Adipose tissue (tissue), 3 donors: ENCODE results near the gene GMDS. TPM values are rescaled to one million over a fixed set of nuclear protein-coding genes. Genes with fewer than 3 reads are reported as not detected.

Experiments used
- H3K27ac ChIP-seq: one replicate; pipeline ENCODE4 v1.5.1; 2013; ENCODE audit warnings: low read depth, low read length
- WGBS, 3 donors: extraction: QIAGEN DNeasy Blood & Tissue Kit; methylation state at CpG; one replicate each; pipeline ENCODE4 v1.1.7; 2013; 5-methylcytosine and 5-hydroxymethylcytosine counted together
- polyA plus RNA-seq, 3 donors: library from polyadenylated mRNA; stranded (reverse); fragments of 200-250 nt; gene quantifications; one replicate each; pipeline ENCODE4 v1.2.3, GENCODE V29; 2013
- donor health status: healthy with polysubstance abuse.
- donor health status: Bipolar disorder and iron deficiency.
- donor health status: healthy.

GMDS gene
- polyA plus RNA-seq, 3 donors: 13.6 to 21.4 (median 14.9) TPM

GRCh38 chr6:1802491-1803395 lies 442.7 kb downstream of the GMDS start:
- WGBS, 3 donors: 41 to 80% (median 72%) methylated on average over 17 of the region's 17 CpGs
- H3K27ac ChIP-seq: no peak overlapping the region

- no peak overlapping the region for H3K27ac ChIP-seq
- WGBS, 3 donors: 41 to 96% (median 92%) methylated on average over 7 of the region's 7 CpGs
Observed at GRCh38 chr6:1801401-1801800, 444.0 kb downstream of the GMDS start.

- WGBS, 3 donors: 39 to 95% (median 93%) methylated on average over 4 of the region's 4 CpGs
- H3K27ac ChIP-seq: no peak overlapping the region
Observed at GRCh38 chr6:1800845-1801244, 444.6 kb downstream of the GMDS start.

GRCh38 chr6:1798965-1799325 lies 446.5 kb downstream of the GMDS start:
- WGBS, 3 donors: 47 to 94% (median 90%) methylated on average over 8 of the region's 8 CpGs
- no peak overlapping the region for H3K27ac ChIP-seq

- no peak overlapping the region for H3K27ac ChIP-seq
- WGBS, 3 donors: 59 to 95% (median 93%) methylated on average over 9 of the region's 9 CpGs
Observed at GRCh38 chr6:1798303-1798964, 447.0 kb downstream of the GMDS start.

GRCh38 chr6:1797801-1798200 lies 447.6 kb downstream of the GMDS start:
- H3K27ac ChIP-seq: no peak overlapping the region
- WGBS, 3 donors: 69 to 96% (median 71%) methylated on average over 1 of the region's 1 CpG

- WGBS, 3 donors: 87 to 92% (median 90%) methylated on average over 8 of the region's 8 CpGs
- no peak overlapping the region for H3K27ac ChIP-seq
Observed at GRCh38 chr6:1796706-1797529, 448.5 kb downstream of the GMDS start.

- 90 to 94% (median 91%) methylated on average over 4 of the region's 4 CpGs for WGBS, 3 donors
- H3K27ac ChIP-seq: no peak overlapping the region
Observed at GRCh38 chr6:1795910-1796309, 449.5 kb downstream of the GMDS start.

- H3K27ac ChIP-seq: no peak overlapping the region
- WGBS, 3 donors: 68 to 78% (median 76%) methylated on average over 3 of the region's 3 CpGs
Observed at GRCh38 chr6:1792989-1793388, 452.4 kb downstream of the GMDS start.

- no peak overlapping the region for H3K27ac ChIP-seq
- WGBS, 3 donors: 96 to 97% (median 96%) methylated on average over 3 of the region's 3 CpGs
Observed at GRCh38 chr6:1790684-1791083, 454.7 kb downstream of the GMDS start.

GRCh38 chr6:1789092-1789491 lies 456.3 kb downstream of the GMDS start:
- no peak overlapping the region for H3K27ac ChIP-seq
- 79 to 97% (median 85%) methylated on average over 4 of the region's 4 CpGs for WGBS, 3 donors

GRCh38 chr6:1787894-1788293 lies 457.5 kb downstream of the GMDS start:
- H3K27ac ChIP-seq: no peak overlapping the region
- WGBS, 3 donors: 55 to 74% (median 69%) methylated on average over 8 of the region's 8 CpGs

- 90 to 96% (median 93%) methylated on average over 15 of the region's 15 CpGs for WGBS, 3 donors
Observed at GRCh38 chr6:1786455-1787453, 458.7 kb downstream of the GMDS start.

GRCh38 chr6:1784422-1784884 lies 461.0 kb downstream of the GMDS start:
- no peak overlapping the region for H3K27ac ChIP-seq
- WGBS, 3 donors: 57 to 90% (median 66%) methylated on average over 5 to 6 of the region's 6 CpGs

More at GRCh38 chr6:1786455-1787453, 458.7 kb downstream of the GMDS start:
- no peak overlapping the region for H3K27ac ChIP-seq

- WGBS, 3 donors: 98% methylated on average over 4 of the region's 4 CpGs
- no peak overlapping the region for H3K27ac ChIP-seq
Observed at GRCh38 chr6:1781817-1782184, 463.6 kb downstream of the GMDS start.

GRCh38 chr6:1781152-1781816 lies 464.1 kb downstream of the GMDS start:
- WGBS, 3 donors: 87 to 97% (median 93%) methylated on average over 11 of the region's 11 CpGs
- no peak overlapping the region for H3K27ac ChIP-seq

- 88 to 96% (median 90%) methylated on average over 13 of the region's 13 CpGs for WGBS, 3 donors
- H3K27ac ChIP-seq: no peak overlapping the region
Observed at GRCh38 chr6:1780251-1780867, 465.0 kb downstream of the GMDS start.
